Spleen (tissue), 13 donors: ENCODE measurements around the gene MPO. TPM values are rescaled to one million over a fixed set of nuclear protein-coding genes. Genes with fewer than 3 reads are reported as not detected.

Experiments
- DNase-seq: peaks from one replicate; pipeline ENCODE4 v3.0.0-alpha.2; 2020
- H3K27ac ChIP-seq, 8 donors: fragments of 200-600 bp; sonication (generic) in 7 of 8; 1 replicate in 4 of 8; 2 replicates in 4 of 8; pipeline versions ENCODE4 v1.5.0 to v1.8.0; 2016 to 2021; ENCODE audit warnings: inconsistent platforms in 4 of 8, mild to moderate bottlenecking in 4 of 8, moderate library complexity in 1 of 8
- H3K27me3 ChIP-seq, 7 donors: fragments of 200-600 bp; sonication (generic) in 6 of 7; replicated peaks in 1 of 7; 1 replicate in 4 of 7; 2 replicates in 3 of 7; pipeline versions ENCODE4 v1.5.0 to v1.8.0; 2016 to 2021; ENCODE audit warnings: inconsistent platforms in 3 of 7, mild to moderate bottlenecking in 1 of 7
- H3K36me3 ChIP-seq, 6 donors: fragments of 200-600 bp; sonication (generic) in 5 of 6; 1 replicate in 4 of 6; 2 replicates in 2 of 6; pipeline versions ENCODE4 v1.5.0 to v1.8.0; 2016 to 2021; ENCODE audit warnings: inconsistent platforms in 2 of 6
- H3K4me1 ChIP-seq, 6 donors: fragments of 200-600 bp; sonication (generic) in 5 of 6; 1 replicate in 3 of 6; 2 replicates in 3 of 6; pipeline versions ENCODE4 v1.5.0 to v1.8.0; 2016 to 2021; ENCODE audit warnings: inconsistent platforms in 3 of 6
- H3K4me3 ChIP-seq, 8 donors: fragments of 200-600 bp; sonication (generic) in 7 of 8; 1 replicate in 4 of 8; 2 replicates in 4 of 8; pipeline versions ENCODE4 v1.5.0 to v1.8.0; 2016 to 2021; ENCODE audit warnings: inconsistent platforms in 4 of 8, mild to moderate bottlenecking in 4 of 8, moderate library complexity in 2 of 8
- H3K9me3 ChIP-seq, 8 donors: fragments of 200-600 bp; sonication (generic) in 7 of 8; 1 replicate in 4 of 8; 2 replicates in 4 of 8; pipeline versions ENCODE4 v1.5.0 to v1.8.0; 2016 to 2021; ENCODE audit warnings: inconsistent platforms in 4 of 8
- CTCF ChIP-seq, 11 experiments: fragments of 200-600 bp in 7 of 11; fragments of 450-650 bp in 4 of 11; sonication (generic) in 4 of 11; IDR thresholded peaks in 8 of 11; conservative IDR thresholded peaks in 3 of 11; 1 replicate in 7 of 11; 2 replicates in 4 of 11; pipeline versions ENCODE4 v1.4.0 to v1.8.0; 2016 to 2021; ENCODE audit warnings: antibody characterized with exemption in 11 of 11, inconsistent platforms in 4 of 11, mild to moderate bottlenecking in 1 of 11
- POLR2A ChIP-seq, 3 donors: fragments of 450-650 bp; IDR thresholded peaks; one replicate each; pipeline ENCODE4 v1.5.1; 2017; ENCODE audit warnings: antibody characterized with exemption in 3 of 3, mild to moderate bottlenecking in 1 of 3
- POLR2AphosphoS5 ChIP-seq, 3 donors: sonication (generic); formaldehyde crosslinking; IDR thresholded peaks; one replicate each; pipeline ENCODE4 v1.5.1; 2017; ENCODE audit warnings: antibody characterized with exemption in 3 of 3
- WGBS, 5 donors: extraction: QIAGEN DNeasy Blood & Tissue Kit in 3 of 5; methylation state at CpG; one replicate each; pipeline versions ENCODE4 v1.1.5 to v1.1.7; 2013 to 2018; 5-methylcytosine and 5-hydroxymethylcytosine counted together
- intact Hi-C: fragments of 100-400 bp; cut with DNase I; formaldehyde crosslinking; loops from one replicate; pipeline ENCODE4 v1.15.0; 2023; ENCODE audit warnings: low total_unique reads
- long read RNA-seq, 2 donors: transcript quantifications; one replicate each; lab custom pipeline, GENCODE V29; 2026
- polyA plus RNA-seq, 3 donors: library from polyadenylated mRNA; stranded (reverse); fragments of 200-250 nt; gene quantifications; one replicate each; pipeline ENCODE4 v1.2.1, GENCODE V29; 2013
- total RNA-seq, 7 donors: library from RNA; depleted of rRNA in 3 of 7; stranded (reverse); fragments of >200 nt in 3 of 7; fragmentation: NEBNext Ultra II Directional in 4 of 7; extraction: Animal tissue kit (Norgen Biotek cat#: 25700) in 4 of 7; gene quantifications; one replicate each; pipeline versions ENCODE4 v1.1.0 to v1.2.1, GENCODE V29; 2016 to 2021
- donor health status: healthy with polysubstance abuse.
- donor health status: DM: no; HTN: no; CAD: no; lungs with moderate emphysema.
- donor health status: DM: no; HTN: no; CAD: no.
- donor health status: Bipolar disorder and iron deficiency.
- donor health status: healthy.
- donor health status: DM: no; HTN: no; CAD: no.
- donor health status: DM: yes; HTN: yes; CAD: no.

Gene MPO
- total RNA-seq = 10 to 100 TPM in 5 of 7 donors, 1 to 10 TPM in 2; 5.8 to 75.7 (median 15.2) TPM
- polyA plus RNA-seq = 1 to 10 TPM in 2 of 3 donors, under 1 TPM in 1; 0.52 to 2.2 (median 2.0) TPM
- long read RNA-seq, donor 1, partial matches to known transcripts = 5 of 8 reads
- long read RNA-seq, donor 1, other reads (novel, unspliced or antisense) = 0 of 8 reads
- long read RNA-seq, donor 2, partial matches to known transcripts = 0 of 3 reads
- long read RNA-seq, donor 2, other reads (novel, unspliced or antisense) = 0 of 3 reads

- WGBS, 5 donors = 49 to 79% (median 54%) methylated on average over 4 to 5 of the region's 5 CpGs
These were observed at the start of gene MPO for GRCh38 chr17:58280480-58281217. Gene MPO (minus strand): TSS chr17:58280935. CDS start chr17:58280758, 177 bp downstream.

GRCh38 chr17:58329810-58330537, 49.2 kb upstream of the MPO start:
- Histone ChIP-seq H3K4me1 (peaks cover 7 to 83% (median 66%) of the 10 kb centered on the region in 6 donors), H3K36me3 (peaks cover 0 to 24% (median 10%) of the 10 kb centered on the region in 6 donors), H3K27me3 (peaks cover 0 to 16% (median 0%) of the 10 kb centered on the region in 7 donors), H3K4me3 (peak overlapping the region; percentile 90 to 100 (median 96)), H3K27ac (peak overlapping the region; percentile 36 to 100 (median 99)), H3K9me3 (no peaks in the 10 kb centered on the region)
- DNase-seq = no peak
- WGBS, 5 donors = 25 to 35% (median 26%) methylated on average over 4 of the region's 4 CpGs
- peak in 1 of 3 donors; percentile 7 for TF ChIP-seq POLR2A (IDR thresholded peaks at IDR 0.05)
- TF ChIP-seq POLR2AphosphoS5 (IDR thresholded peaks at IDR 0.05) = peak in 1 of 3 donors; percentile 86
- TF ChIP-seq CTCF (IDR thresholded peaks at IDR 0.05 in 8 of 11, conservative IDR thresholded peaks at IDR 0.05 in 3 of 11) = no peak
- intact Hi-C loops = no loop called here

More at GRCh38 chr17:58280480-58281217, at the start of gene MPO:
- DNase-seq = no peak
- H3K36me3 ChIP-seq = no peaks in the 10 kb centered on the region
- H3K4me3 ChIP-seq = peak within 1 kb of the TSS in 1 of 8 donors; percentile 52
- H3K9me3 ChIP-seq = no peaks in the 10 kb centered on the region
- H3K4me1 ChIP-seq = peaks cover 0 to 50% (median 12%) of the 10 kb centered on the region in 6 donors
- peaks cover 0 to 53% (median 0%) of the 10 kb centered on the region in 7 donors for H3K27me3 ChIP-seq
- H3K27ac ChIP-seq = no peak within 1 kb of the TSS
- intact Hi-C loops = no loop called here
- TF ChIP-seq POLR2AphosphoS5 (IDR thresholded peaks at IDR 0.05) = no peak
- TF ChIP-seq CTCF (IDR thresholded peaks at IDR 0.05 in 8 of 11, conservative IDR thresholded peaks at IDR 0.05 in 3 of 11) = no peak
- TF ChIP-seq POLR2A (IDR thresholded peaks at IDR 0.05) = no peak

- Histone ChIP-seq H3K36me3 (peaks cover 0 to 24% (median 10%) of the 10 kb centered on the region in 6 donors), H3K4me1 (peaks cover 0 to 83% (median 65%) of the 10 kb centered on the region in 6 donors), H3K4me3 (peak overlapping the region; percentile 90 to 100 (median 96)), H3K27ac (peak overlapping the region; percentile 57 to 100 (median 99)), H3K27me3 (peaks cover 0 to 24% (median 3%) of the 10 kb centered on the region in 7 donors), H3K9me3 (no peaks in the 10 kb centered on the region)
- WGBS, 5 donors = 10 to 18% (median 12%) methylated on average over 13 to 16 of the region's 16 CpGs
- DNase-seq = peak; percentile 93
- TF ChIP-seq CTCF (IDR thresholded peaks at IDR 0.05 in 8 of 11, conservative IDR thresholded peaks at IDR 0.05 in 3 of 11) (peak; percentile 44 to 75 (median 53)), POLR2AphosphoS5 (IDR thresholded peaks at IDR 0.05) (peak; percentile 62 to 95 (median 83)), POLR2A (IDR thresholded peaks at IDR 0.05) (peak in 2 of 3 donors; percentile 7 to 27)
- intact Hi-C loops = no loop called here
These were observed 48.5 kb upstream of the MPO start for GRCh38 chr17:58329035-58329809.
